NCI-H524 (cell line): Measurements from ENCODE around the gene GPR152.

Source experiments
- DNase-seq, 2 experiments: peaks; one replicate each; lab custom pipeline; 2025; lab: John Stamatoyannopoulos, UW

Gene GPR152

DNA sequence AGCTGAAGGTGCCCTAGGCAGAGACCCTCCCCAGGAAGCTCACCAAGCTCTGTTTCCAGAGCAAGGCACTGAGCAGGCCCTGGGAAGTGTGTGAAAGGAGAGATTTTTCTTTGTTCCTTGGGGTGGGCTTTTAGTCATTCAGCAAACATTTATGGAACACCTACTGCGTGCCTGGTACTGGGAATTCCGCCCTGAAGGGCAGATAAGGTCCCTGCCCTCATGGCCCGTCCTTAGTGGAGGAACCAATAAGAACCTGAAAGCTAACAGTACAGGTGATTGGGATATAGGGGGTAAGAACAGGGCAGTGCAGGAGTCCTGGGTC is 12.6 kb upstream of the GPR152 start:
- DNase-seq = no peak

DNA sequence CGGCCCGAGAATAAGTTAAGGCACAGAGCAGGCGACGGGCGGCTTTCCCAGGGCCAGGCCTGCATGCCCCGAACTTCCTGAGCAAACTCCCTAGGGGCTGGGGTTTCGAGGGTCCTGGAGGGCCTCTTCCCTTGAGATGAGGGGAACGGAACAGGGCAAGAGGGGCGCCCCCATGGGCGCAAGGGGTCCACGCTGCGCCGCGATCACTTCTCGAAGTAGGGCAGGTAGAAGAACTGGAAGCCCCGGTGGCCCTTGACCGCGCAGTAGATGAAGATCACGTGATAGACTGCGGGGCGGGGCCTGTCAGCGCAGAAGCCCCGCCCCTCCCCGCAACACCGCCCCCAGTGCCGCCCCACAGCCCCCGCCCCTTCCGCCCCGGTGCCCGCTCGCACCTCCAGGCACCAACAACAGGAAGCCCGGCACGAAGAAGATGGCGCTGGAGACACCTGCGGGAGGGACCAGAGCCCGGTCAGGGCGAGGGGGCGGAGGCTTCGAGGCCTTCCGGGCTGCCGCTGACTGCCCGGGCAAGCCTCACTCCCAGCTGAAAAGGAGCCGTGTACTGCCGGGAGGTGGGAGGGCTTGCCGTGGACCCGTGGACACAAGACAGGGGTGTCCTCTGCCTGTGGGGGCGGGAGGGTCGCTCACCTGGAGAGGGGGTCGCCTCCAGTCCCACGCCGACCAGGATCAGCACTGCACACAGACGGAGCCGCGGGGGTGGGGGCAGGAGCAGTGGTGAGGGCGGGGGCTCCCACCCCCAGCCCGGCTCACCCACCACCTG is 12.1 kb upstream of the GPR152 start:
- DNase-seq = peak; percentile 49 to 69

DNA sequence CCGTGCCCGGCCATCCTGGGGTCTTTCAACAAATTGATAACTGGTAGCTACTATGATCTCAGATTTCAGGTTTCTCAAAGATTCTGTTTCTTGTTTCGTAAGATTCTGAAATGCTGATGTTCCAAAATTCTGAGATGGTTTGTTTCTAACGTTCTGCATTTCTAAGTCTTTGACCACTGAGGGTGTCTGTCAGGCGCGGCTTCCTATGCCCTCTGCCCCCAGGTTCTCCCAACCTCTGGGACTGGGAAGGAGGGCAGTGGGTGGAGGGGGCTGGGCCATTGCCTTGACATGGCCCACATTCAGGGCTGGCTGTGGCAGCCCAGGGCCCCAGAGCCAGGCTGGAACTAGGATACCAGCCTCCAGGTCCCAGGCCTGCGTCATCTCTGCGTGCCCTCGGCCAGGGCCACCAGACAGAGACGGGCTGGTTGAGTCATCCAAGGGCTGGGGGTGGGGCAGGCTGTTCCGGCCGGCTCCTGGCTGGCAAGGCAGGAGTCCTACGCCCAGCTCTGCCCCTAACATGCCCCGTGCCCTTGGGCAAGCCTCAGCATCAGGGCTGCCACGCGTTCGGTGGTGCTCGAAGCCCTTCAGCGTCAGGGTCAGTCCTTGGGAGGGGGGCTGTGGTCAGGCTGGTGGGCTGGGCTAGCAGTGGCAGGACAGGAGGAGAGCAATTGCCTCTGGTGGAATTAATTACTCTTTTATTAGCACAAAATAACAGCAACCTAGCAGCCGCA is 11.3 kb upstream of the GPR152 start:
- no peak for DNase-seq

- no peak for DNase-seq
Observed at GRCh38 chr11:67463186-67463585, 10.7 kb upstream of the GPR152 start.

DNA sequence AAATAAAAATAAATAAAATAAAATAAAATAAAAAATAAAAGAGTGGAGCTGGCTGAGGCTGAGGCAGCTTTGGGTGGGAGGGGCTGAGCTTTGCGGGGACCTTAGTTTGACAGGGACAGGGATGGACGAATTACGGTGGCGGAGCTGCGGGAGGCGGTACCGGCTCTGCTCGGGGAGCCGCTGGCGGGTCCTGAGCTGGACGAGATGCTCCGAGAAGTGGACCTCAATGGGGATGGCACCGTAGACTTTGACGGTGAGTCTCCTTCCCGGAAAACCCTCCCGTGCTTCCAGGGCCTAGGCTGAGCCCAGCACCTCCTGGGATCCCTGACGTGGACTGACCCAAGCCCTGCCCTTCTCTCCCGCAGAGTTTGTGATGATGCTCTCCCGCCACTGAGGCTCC is 5.7 kb upstream of the GPR152 start:
- no peak for DNase-seq

- no peak for DNase-seq
Observed at GRCh38 chr11:67457453-67457852, 4.9 kb upstream of the GPR152 start.

- no peak for DNase-seq
Observed at GRCh38 chr11:67456068-67456705, 3.7 kb upstream of the GPR152 start.

DNA sequence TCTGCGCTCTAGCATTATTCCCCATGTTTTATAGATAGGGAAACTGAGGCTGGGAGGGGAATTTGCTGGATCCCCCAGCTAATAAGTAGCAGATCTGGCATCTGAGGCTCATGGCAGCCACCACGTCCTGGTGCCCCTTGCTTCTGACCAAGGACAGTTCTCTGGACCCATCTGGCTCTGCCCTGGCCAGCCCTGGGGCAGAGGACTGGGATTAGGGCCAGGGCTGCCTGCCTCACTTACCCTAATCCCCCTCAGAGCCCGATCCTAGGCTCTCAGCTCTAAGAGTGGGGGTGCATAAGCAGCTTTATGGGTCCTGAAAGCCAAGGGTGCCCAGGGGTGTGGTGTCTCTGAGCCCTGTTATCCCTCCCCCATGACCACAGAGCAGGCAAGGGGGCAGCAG is 2.5 kb upstream of the GPR152 start, which contains the start of gene CABP4:
Gene CABP4 (plus strand): TSS at position 301 of the 400 bp plus-strand sequence. CDS start 70 bp downstream, at position 371.
- DNase-seq = no peak

GRCh38 chr11:67453816-67454732 is 1.5 kb upstream of the GPR152 start:
- DNase-seq = no peak

DNA sequence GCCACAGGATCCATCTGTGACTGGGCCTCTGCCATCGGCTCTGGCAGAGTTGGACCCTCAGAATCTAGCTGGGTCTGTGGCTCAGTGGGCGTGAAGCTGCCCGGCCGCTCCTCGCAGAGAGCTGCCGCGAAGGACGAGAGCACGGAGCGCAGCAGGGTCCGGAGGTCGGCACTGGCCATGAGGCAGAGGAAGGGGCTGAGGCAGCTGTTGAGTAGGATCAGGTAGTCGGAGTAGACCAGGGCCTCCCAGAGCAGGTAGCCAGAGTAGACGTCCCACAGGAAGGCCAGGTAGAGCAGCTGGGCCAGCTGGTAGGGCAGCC is 912 bp downstream of the GPR152 start:
- no peak for DNase-seq

DNA sequence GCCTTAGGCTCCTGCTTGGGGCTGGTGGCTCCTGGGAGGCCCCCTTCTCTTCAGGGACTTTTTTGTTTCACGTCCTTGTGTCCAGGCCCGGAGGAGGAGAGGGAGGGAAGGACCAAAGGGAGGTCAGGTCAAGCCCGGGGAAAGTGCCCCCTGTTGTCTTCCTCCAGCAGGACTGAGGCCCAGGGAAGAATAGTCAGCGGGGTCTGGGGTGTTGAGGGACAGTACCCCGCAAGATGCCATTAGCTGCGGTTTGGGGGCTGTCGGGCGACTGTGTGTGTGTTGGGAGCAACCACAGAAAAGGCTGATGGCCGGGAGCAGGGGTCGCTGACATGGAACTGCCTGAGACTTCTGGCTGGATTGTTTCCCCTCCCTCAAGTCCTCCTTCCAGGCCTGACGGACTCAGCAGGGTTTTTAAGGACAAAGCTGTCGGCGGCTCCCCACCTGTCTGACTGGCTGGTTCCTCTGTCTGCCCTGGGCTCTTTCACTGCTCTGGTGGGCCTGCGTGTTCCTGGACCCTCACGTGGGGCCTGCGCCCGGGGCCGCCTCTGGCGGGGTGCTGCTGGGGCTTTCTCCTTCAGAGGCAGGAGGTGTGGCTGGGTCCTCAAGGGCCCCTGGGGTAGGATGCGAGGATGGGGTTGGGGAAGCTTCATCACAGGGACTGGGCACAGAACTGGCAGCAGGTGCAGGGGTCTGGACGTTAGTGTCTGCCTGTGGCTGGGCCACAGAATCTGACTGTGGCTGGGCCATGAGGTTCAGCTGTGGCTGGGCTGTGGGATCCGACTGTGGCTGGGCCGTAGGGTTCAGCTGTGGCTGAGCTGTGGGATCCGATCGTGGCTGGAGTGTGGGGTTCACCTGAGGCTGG is 1.5 kb downstream of the GPR152 start:
- no peak for DNase-seq

GRCh38 chr11:67449116-67449844 is 3.2 kb downstream of the GPR152 start:
- no peak for DNase-seq

GRCh38 chr11:67448220-67448609 is 4.3 kb downstream of the GPR152 start:
- DNase-seq = no peak

GRCh38 chr11:67445515-67445914 is 7.0 kb downstream of the GPR152 start:
- no peak for DNase-seq

GRCh38 chr11:67442504-67443404 is 9.8 kb downstream of the GPR152 start:
- no peak for DNase-seq

- DNase-seq = no peak
Observed at GRCh38 chr11:67441731-67442351, 10.7 kb downstream of the GPR152 start.

DNA sequence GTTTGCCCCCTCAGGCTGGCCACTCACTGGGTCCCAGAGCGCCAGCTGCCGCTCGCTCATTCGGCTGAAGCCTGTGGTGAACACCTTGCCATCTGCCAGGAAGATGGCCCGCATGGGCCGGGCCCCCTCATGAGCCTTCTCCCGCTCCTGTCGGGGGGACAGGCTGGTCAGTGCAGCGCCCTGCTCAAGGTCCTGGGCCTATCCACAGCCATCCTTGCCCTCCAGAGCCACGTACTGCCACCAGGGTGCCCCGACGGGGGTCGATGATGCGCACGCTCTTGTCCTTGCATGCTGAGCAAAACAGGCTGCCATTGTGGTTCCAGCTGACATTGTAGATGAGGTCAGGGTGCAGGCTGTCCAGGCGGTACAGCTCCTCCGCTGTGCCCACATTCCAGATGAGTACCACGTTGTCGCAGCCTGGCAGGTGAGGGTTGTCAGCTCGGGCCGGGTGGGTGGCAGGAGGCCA is 11.4 kb downstream of the GPR152 start:
- peak in 1 of 2 experiments; percentile 54 for DNase-seq

- no peak for DNase-seq
Observed at GRCh38 chr11:67440229-67441097, 12.1 kb downstream of the GPR152 start.
